NCI-H1417 (cell line): Measurements from ENCODE around the gene NEDD9.

Source experiments
- DNase-seq, 3 experiments: peaks; one replicate each; lab custom pipeline; 2025; lab: John Stamatoyannopoulos, UW

The NEDD9 gene

DNA sequence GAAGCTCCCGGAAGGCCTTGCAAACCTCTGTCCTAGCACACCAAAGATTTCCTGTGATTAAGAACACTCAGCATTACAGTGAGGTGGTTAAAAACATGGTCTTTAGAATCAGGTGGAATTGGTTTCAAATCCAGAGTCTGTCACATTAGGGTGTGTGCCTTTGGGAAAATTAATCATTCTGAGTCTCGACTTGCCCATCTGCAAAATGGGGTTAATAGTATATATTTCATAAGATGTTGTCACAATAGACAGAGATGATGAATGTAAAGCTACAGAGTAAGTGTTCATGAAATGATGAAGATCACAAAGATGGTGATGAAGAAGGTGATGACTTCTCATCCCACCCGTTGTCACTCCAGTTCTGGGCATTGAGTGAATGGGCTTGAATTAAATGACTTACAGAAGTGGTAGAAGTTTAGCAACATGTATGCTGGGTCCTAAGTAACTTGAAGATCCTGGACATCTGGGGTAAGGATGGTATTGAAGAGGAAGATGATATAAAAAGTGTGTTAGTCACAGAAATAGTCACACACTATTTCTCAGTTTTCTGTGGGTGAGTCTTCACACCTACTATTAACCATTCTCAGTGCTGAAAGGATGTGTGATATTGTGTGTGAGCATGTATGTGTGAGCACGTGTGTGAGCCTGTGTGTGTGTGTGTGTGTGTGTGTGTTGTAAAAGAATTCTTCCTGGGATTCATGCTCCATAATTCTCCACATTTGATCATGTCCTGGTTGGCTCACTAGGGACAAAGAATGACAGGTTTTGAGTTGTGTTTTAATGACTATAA is 28.0 kb upstream of the NEDD9 start:
- DNase-seq: no peak

DNA sequence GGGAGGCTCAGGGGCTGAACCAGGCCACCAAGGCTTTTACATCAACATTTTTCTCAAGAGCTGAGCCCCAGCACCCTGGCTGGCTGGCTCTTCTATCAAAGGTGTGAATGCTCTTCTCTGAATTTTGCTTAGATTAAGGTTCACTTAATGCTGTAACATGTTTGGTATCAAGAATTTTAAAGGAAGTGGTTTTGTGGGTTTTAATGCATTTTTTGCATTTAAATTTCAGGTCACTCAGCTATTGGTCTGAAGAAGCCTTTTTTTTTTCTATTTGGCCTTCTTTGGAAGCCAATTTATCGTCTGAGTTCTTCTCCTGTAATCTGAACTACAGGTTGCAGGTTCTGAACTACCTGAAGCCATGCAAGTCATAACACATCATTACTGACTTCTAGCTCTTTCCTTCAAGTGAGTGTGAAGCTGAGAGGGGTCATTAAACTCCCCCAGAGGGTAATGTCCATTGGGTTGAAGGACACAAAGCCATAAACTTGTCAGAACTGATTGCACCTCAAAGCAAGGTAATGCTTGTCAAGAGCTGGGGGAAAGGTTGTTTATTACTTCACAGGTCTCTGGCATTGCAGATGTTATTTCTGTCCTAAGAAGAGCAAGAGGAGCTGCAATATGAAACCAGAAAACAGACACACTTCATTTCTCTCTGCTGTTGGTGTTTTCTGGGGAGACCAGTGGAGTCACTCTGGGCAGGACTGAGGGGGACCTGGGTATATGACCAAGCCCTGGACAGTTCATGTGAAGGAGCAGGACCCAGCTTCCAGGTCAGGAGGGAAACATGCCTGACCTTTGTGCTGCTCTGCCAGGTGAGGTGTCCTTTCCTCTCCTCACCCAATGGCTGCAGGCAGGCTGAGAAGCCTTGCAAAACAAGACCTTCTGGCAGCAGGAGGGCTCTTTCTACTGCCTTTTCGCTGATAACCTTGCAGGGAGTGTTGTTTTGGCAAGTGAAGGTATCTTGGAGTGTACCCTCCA is 26.1 kb upstream of the NEDD9 start:
- peak in 2 of 3 experiments; percentile 11 to 29 for DNase-seq

DNA sequence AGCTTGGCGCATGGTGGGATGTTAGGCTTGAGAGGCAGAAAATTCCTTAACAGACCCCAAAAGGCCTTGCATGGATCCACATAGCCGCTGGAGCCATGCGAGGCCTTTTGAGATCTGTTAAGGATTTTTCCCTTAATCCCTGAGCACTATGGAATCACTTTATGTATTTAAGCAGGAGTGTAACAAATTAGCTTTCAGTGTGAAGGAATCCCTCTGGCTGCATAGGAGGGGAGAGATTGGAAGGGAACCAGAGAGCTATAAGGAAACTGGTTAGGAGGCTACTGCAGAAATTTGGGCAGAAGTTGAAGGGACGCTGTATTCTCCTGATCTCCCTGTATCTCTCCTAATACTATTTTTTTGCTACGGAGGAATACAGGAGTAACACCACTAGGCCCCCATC is 23.1 kb upstream of the NEDD9 start:
- no peak for DNase-seq

DNA sequence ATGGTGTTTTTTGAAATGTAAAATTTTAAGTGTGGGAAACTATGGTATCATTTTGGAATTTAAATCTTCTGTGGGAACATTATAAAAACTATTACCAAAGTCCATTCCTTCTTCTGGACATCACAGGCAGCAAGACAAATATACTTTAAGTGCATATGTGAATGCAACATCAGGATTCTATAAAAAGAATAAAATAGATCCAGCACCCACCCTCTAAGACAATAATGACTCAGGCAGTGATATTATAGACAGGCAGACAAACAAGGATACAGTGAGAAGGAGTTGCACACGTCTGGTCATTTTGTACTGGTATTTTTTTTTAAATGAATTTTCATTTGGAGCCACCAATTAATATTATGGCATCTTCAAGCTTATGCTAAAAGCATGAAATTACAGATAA is 21.1 kb upstream of the NEDD9 start:
- no peak for DNase-seq

DNA sequence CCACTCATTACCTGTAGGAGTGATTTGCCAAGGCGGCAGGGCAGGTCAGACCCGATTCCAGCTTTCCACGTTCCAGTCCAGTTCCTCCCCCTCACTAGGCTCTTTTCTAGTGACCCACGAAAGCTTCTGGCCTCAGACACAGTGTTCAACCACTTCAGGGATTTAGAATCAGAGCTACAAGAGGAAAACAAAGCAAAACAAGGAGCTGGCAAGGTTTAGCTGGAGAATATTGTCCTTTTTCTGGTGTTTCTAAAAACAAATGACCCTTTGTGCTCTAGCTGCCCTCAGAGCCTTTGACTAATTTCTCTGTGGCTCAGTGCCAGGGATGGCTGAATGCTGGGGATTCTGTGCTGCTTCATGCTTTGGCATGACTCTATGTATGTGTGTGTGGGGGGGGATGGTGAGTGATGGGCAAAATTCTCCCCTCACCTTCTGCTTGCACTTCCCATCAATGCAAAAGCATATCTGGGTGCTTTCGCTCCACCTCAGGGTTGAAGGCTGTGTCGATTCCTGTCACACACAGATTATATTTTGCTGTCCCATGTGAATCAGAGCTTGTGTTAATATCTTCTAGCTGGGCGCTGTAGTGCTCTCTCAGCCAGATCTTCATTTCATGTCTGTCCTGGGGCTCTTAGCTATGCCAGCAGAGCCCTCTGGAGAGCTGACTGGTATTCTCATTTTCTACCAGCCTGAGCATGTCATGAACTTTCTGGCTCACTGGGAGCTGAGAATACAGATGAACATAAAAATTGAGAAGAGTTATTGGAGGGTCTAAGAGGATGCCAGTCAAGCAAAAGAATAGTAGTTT is 19.3 kb upstream of the NEDD9 start:
- DNase-seq: peak in 1 of 3 experiments; percentile 11

DNA sequence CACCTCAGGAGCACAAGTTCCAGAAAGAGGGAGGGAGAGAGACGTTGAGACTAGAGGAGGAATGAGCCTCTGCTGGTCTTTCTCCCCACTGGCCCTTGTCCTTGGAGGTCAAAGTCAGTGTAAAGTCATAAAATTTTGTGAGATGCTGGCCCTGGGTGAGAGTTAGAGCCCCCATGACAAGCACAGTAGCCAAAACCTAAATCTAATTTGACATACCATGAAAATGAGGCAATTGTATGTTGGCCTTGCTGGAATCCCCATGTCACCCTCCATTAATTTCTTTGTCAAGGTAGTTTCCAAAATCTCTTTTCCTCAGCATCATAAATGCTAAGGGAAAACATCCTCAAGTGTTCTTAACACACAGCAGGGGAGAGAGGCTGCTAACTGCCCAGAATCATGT is 17.6 kb upstream of the NEDD9 start:
- no peak for DNase-seq

DNA sequence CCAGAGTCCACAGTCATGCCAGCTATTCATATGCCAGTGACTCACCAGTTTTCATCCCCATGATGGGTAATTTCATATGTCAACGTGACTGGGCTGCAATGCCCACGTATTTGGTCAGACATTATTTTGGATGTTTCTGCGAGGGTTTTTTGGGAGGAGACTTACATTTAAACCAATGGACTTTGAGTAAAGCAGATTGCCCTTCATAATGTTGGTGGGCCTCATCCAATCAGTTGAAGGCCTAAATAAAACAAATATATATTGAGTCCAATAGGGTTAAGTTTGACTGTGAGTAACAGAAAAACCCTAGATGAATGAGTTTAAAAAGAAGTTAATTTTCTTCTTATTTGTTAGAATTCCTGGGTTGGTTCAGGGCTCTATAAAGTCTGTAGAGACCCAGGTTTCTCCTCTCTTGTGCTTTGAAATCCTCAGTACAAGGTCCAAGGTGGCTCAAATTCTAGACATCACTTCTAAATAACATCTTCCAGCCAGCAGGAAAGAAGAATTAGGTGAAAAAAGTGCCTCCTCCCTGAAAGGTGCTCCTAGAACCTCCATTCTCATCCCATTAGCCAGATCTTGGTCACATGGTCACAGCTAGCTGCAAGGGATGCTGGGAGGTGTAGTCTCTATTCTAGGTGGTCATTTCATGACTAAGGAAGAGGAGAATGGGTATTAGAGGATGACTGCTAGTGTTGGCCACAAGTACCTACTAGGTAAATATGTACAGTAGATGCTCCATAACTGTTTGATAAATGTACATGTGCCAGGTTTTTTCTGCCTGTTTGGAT is 16.7 kb upstream of the NEDD9 start:
- DNase-seq: no peak

DNA sequence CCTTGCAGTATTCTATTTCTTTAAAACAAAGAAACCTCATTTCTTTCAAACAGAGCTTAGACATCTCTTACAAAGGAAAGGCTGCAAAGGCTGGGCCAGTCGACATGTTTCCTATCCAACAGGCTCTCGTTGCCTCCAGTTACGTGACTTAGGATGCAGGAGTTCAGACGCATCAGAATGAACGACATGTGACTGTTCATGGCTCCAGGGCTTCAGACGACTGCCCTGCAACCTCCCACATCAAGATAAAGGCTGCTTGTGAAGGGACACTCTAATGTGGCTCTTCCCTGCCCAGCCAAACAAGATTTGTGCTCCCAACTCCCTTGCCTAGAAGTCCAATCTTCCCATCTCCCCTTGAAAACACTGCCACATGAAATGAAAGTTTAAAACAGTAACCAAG is 14.3 kb upstream of the NEDD9 start:
- DNase-seq: no peak

DNA sequence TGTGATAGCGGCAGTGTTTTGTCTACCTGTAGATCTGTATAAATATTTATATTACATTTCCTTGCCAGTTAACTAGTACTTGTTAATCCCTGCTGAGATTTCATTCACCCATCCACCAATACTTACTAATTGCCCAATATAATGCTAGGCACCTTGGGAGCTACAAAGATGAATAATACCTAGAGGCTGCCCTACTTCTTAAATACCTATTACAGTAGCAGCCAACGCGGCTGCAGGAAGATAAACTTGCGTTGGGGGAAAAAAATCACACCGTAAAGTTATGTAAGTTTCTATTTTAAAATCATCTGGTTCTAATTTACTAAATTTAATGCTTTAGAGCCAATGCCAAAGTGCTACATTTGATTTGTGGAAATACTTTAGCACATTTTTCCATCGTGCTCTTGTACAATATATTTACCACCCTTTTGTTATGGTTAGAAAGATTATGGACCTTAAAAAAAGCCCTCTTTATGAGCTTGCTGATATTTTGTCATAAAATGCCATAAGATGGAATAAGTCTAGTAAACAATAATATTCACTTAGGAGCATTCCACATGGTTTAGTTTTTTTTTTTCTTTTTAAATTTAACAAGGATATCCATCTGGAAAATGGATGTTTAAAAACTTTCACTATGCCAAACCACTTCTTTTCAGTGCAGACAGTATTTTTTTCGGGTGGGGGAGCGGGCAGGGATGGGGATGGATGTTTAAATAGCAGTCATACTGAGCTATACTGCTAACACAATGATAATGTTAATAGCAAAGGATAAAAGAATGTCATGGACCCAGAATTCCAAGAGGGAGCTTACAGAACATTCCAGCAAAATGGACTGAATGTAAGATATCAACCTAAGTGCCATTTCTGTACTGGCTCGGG is 13.2 kb upstream of the NEDD9 start:
- peak in 1 of 3 experiments; percentile 7 for DNase-seq

DNA sequence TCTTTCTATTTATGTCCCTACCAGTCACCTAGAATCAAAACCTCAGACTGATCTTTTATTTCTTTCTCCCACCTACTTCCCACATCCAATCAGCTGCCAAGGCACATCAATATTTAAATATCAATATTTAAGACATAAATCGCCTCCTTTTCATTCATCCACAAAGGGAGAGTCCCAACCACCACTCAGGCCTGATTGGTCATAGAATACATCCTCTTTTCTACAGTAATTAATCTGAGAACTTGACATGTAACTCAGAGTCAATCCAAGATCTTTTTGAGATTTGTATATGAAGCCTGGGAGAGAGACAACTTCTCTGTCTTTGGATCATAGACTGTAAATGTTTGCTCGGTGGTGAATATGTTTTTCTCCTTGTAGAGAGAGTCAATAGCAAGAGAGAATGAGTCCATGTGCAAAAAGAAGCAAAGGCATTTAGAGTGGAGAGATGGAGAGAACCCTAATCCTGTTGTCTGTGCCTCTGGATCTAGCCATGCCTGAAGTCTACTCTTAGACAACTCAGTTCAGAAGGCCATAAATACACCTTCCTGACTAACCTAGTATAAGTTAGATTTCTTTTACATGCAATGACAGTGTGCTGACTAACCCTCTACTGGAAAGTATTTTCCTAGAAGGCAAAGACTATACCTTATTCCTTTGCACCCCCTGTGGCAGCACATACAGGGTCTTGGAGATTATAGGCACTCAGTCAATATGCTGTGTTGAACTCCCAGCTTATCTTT is 12.1 kb upstream of the NEDD9 start:
- no peak for DNase-seq

DNA sequence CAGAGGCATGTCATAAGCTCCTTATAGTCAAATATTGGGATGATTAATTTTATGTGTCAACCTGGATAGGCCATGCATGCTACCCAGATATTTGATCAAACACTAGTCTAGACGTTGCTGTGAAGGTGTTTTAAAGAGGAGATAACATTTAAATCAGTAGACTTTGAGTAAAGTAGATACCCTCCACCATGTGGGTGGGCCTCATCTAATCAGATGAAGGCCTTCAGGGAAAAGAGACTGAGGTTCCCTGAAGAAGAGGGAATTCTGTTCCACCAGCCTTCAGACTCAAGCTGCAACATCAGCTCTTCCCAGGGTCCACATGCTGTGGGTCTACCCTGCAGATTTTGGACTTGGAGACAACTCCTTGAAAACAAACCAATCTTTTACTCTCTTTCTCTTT is 11.4 kb upstream of the NEDD9 start:
- DNase-seq: no peak

DNA sequence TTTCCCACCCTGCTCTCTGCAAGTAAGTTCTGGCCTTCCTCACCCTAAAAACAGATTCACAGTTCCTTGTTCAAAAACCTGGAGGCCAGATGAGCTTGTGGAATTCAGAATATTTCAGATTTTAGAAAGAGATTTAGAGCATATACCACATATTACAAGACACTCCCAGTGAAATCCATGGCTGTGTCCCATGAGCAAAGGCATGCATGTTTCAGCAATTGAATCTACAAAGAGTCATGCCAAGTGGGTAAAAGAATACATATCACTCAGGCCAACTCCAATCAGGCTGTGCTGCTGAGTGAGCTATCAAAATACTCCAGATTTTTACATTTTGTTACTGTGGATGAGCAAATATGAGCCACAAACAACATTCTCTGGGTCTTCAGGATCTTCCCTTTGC is 10.2 kb upstream of the NEDD9 start:
- no peak for DNase-seq

DNA sequence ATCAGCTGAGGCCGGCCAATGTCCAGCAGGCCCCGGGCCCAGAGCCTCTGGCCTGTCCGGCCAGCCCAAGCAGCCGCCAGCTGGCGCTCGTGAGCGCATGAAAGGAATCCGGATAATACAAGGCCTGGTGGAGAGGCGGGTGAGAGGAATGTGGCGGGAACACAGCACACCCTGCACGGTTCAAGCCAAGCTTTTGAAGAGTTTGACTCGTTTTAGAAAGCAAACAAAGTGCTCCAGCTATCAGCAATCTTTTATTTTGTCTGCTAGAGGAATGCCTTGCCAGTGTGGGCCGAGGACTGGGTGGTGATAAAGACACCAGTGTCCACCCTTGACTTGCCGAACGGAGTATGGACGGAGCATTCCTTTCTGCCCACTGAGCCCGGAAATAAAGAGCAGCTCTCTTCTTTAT is 9.3 kb upstream of the NEDD9 start:
- no peak for DNase-seq

DNA sequence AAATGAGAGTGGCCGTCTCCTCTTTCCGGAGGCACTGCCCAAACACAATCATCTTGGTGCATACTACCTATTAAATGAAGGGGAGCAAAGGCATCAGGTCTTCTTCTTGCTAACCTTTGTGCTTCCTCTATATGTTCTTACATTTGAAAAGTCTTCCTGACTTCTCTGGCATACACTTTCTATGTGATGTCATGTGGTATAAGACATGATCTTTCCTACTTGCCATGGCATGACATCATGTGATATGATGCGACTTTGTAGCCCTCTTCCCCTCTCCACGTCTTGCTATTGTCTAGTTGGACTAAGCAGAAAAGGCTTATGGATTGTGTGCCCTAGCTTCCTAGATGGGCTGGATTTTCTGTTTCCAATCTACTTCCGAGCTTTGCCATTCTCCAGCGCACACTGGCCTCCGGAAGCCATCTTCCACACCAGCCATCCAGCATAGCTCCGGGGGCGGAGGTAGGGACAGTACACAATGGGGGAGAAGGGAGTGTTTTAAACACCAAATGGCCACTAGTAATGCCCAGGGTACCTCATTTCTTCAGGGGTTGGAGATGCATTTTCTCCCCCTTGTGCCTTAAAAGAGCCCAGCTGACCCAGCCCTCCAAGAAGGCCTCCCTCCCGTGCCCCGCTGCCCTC is 8.8 kb upstream of the NEDD9 start:
- no peak for DNase-seq

DNA sequence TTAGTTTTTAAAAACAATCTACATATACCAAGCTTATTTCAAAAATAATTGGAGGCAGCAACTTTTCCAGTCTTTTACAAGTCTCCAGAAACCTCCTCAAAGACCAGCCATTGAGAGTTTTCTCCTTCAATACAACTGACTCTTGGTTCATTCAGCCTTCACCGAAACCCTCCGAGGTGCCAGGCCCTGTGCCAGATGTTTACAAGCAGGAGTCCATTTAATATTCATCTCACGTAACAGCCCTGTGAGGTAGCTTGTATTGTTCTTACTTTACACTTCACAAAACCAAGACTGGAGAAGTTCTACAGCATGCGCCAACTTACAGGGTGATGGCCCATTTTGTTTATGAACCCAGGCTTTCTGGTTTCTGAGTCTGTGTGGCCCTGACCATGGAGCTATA is 5.5 kb upstream of the NEDD9 start:
- no peak for DNase-seq

DNA sequence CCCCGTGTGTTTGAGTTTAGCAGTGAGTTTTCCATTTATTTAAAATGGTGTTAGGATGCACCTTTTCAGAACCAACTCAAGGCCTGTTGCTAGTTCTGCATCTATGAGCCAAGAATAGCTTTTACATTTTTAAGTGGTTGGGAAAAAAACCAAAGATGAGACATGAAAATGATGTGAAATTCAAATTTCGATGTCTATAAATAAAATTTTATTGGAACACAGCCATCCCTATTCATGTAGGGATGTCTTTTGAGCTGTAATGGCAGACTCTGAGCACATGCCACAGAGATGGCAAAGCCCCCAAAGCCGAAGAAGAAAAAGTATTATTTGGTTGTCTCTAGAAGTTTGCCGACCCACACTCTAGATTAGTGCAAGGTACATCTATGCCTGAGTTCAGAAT is 5.0 kb upstream of the NEDD9 start:
- no peak for DNase-seq

DNA sequence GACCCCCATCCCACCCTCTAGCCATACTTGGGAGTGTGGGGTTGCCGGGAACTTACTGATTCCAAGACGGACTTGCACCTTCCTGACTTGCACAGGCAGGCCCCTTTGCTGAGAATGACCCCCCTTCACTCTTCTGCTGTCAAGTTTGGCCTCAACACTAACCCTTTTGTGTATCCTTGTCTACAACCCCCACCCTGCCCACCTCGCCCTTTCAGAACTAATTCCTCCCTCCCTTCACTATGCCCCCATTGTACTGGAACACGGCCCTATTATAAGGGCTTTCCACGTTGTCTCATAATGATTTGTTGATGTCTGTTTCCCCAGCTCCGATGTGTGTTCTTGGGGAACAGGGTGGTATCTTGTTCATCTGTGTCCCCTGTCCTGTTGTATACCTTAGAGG is 4.4 kb upstream of the NEDD9 start:
- DNase-seq: no peak

DNA sequence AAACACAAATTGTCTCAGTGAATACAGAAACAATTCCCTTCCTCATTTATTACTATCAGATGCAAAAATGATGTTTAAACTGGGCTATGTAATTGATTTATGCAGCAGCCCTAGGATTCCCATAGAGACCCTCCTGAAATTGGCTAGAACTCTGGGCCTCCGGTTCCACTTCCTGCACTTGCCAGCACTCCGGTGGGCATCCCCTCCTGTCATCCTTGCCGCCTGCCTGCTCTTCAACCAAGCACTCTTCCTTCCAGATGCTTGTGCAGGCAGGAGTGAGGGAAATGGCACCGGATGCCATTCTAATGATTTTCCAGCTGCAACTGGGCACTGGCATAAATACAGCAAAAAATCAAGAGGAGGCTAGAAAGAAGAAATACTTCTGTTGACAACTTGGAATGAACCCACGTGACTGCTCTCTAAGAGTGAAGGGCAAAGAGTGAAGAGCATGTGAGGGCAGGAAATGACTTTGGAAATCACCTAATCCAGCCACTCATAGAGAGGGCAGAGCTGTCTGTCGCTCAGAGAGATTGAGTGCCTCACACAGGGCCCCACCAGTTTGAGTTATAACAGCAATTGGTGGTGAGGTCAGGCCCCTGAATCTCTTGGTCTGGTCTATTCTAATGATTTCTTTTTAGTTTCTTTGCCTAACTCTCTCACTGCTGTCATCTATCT is 3.7 kb upstream of the NEDD9 start:
- DNase-seq: no peak

DNA sequence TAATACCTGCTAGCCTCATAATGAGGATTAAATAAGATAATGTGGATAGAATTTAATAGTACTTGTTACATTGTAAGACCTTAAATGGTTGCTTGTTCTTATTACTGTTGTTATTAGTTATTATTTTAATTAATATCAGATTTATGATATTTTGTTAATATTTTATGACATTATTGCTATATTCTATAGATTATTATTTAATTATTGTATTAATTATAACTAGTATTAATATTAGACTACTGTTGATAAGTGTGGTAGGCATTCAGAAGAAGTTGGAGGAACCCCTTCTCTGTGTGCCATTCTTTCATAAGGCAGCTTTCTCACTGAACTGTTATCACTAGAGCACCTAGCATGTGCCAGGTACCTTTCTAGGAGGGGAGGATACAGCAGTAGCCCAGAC is 2.6 kb upstream of the NEDD9 start:
- DNase-seq: no peak
